ENCODE data around the gene PRKAB2.
"Not testable (repeated sequence)": the region's sequence is repeated elsewhere in the genome, so short reads cannot be mapped to it uniquely, and the experiment has no call there.

The PRKAB2 gene

GRCh38 chr1:147111381-147112130 is 60.7 kb downstream of the PRKAB2 start:
- DNase-seq, result no peak
- intact Hi-C loops (cut with DNase I), result no loop called here

- intact Hi-C loops (cut with DNase I), result no loop called here
- DNase-seq, result no peak
These were observed 61.4 kb downstream of the PRKAB2 start for GRCh38 chr1:147110872-147111271.

GRCh38 chr1:147110434-147110833 is 61.8 kb downstream of the PRKAB2 start:
- DNase-seq, result no peak
- intact Hi-C loops (cut with DNase I), result no loop called here

DNA sequence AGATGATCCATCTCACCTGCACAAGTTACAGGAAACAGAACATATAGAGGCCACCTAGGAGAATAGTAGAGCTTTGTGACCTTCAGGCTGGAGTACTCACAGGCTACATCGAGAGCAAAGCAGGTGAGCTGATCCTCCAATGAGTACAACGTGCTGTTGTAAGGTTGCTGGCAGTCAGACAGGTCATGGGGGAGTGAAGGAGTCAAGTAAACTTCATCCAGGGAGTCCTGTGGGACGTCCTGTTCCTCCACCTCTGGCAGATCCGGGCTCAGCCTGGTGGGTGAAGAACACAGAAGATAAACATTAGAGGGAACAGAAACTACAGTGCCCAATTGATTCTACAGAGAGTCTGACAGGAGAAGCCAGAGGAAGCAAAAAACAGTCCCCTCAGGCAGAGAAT is 62.5 kb downstream of the PRKAB2 start:
- intact Hi-C loops (cut with DNase I), result no loop called here
- DNase-seq, result no peak

GRCh38 chr1:147109041-147109440 is 63.2 kb downstream of the PRKAB2 start:
- DNase-seq, result no peak
- intact Hi-C loops (cut with DNase I), result no loop called here

DNA sequence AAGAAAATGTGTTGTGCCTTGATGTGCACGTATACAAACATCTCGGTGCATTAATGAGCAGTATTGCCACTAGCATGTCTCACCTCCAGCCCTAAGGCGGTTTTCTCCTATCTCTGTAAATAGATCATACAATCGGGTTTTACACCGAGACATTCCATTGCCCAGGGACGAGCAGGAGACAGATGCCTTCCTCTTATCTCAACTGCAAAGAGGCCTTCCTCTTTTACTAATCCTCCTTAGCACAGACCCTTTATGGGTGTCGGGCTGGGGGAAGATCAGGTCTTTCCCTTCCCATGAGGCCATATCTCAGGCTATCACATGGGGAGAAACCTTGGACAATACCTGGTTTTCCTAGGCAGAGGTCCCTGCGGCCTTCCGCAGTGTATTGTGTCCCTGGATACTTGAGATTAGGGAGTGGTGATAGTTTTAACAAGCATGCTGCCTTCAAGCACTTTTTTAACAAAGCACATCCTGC is 65.8 kb downstream of the PRKAB2 start:
- intact Hi-C loops (cut with DNase I); DNase-seq: not testable (repeated sequence)

DNA sequence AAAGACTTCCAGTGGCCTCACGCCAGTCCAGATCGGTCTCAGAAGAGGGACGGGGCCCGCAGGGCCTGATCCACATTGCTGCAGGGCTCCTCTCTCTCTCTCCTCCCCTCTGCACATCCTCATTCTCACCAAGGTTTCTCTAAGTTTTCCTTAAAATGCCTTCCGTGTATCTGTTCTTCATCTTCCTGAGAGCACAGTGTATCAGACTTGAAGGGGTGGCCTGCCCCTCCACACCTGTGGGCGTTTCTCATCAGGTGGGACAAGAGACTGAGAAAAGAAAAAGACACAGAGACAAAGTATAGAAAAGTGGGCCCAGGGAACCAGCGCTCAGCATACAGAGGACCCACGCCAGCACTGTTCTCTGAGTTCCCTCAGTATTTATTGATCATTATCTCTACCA is 66.4 kb downstream of the PRKAB2 start:
- intact Hi-C loops (cut with DNase I), result no loop called here
- no peak for DNase-seq

Measured in posterior cingulate gyrus (tissue), 11 donors.